ENCODE data around the gene MCU.
"Not testable (repeated sequence)": the region's sequence is repeated elsewhere in the genome, so short reads cannot be mapped to it uniquely, and the experiment has no call there.

Gene MCU

GRCh38 chr10:72731916-72732419, 40.0 kb downstream of the MCU start:
- DNase-seq (ENCODE audit: extremely low read depth, low read depth), result no peak
- no peak for TF ChIP-seq CTCF (IDR thresholded peaks at IDR 0.05; ENCODE audit: low read depth, low read length)

GRCh38 chr10:72732521-72732920, 40.6 kb downstream of the MCU start:
- TF ChIP-seq CTCF (IDR thresholded peaks at IDR 0.05; ENCODE audit: low read depth, low read length), result no peak

GRCh38 chr10:72733989-72734388, 42.0 kb downstream of the MCU start:
- no peak for TF ChIP-seq CTCF (IDR thresholded peaks at IDR 0.05; ENCODE audit: low read depth, low read length)
- DNase-seq (ENCODE audit: extremely low read depth, low read depth), result no peak

More at GRCh38 chr10:72732521-72732920, 40.6 kb downstream of the MCU start:
- no peak for DNase-seq (ENCODE audit: extremely low read depth, low read depth)

- no peak for DNase-seq (ENCODE audit: extremely low read depth, low read depth)
- no peak for TF ChIP-seq CTCF (IDR thresholded peaks at IDR 0.05; ENCODE audit: low read depth, low read length)
Measured at GRCh38 chr10:72735288-72735936, 43.5 kb downstream of the MCU start.

GRCh38 chr10:72736176-72736827, 44.4 kb downstream of the MCU start:
- DNase-seq (ENCODE audit: extremely low read depth, low read depth), result peak; percentile 66
- no peak for TF ChIP-seq CTCF (IDR thresholded peaks at IDR 0.05; ENCODE audit: low read depth, low read length)

- TF ChIP-seq CTCF (IDR thresholded peaks at IDR 0.05; ENCODE audit: low read depth, low read length), result no peak
- DNase-seq (ENCODE audit: extremely low read depth, low read depth), result no peak
Measured at GRCh38 chr10:72736828-72737220, 44.9 kb downstream of the MCU start.

- not testable (repeated sequence) for DNase-seq (ENCODE audit: extremely low read depth, low read depth)
Measured at GRCh38 chr10:72737357-72737756, 45.4 kb downstream of the MCU start.

All from AG09319 (cell line).